HepG2 (cell line): Measurements from ENCODE around the gene NHERF2. TPM values are rescaled to one million over a fixed set of nuclear protein-coding genes. Genes with fewer than 3 reads are reported as not detected.

Source experiments
- DDIT3 ChIP-seq: sonication (generic); formaldehyde crosslinking; IDR thresholded peaks from 2 replicates; pipeline ENCODE4 v1.4.0; 2020; ENCODE audit warnings: mild to moderate bottlenecking, missing genetic modification reagents
- GATAD2A ChIP-seq: IDR thresholded peaks from 2 replicates; pipeline ENCODE4 v1.6.1; 2016
- GMEB2 ChIP-seq: IDR thresholded peaks from 2 replicates; pipeline ENCODE4 v1.6.1; 2016; ENCODE audit warnings: missing biosample characterization, missing genetic modification reagents, low read depth
- KDM1A ChIP-seq: IDR thresholded peaks from 2 replicates; pipeline ENCODE4 v1.6.1; 2016; ENCODE audit warnings: missing compliant biosample characterization
- KDM2A ChIP-seq: sonication (generic); formaldehyde crosslinking; IDR thresholded peaks from 2 replicates; pipeline ENCODE4 v1.4.0; 2020; ENCODE audit warnings: low read depth, missing genetic modification reagents, borderline replicate concordance
- NAIF1 ChIP-seq: sonication (generic); formaldehyde crosslinking; IDR thresholded peaks from 2 replicates; pipeline ENCODE4 v1.5.0; 2020; ENCODE audit warnings: mild to moderate bottlenecking, missing genetic modification reagents, borderline replicate concordance
- PHF20 ChIP-seq: sonication (generic); formaldehyde crosslinking; IDR thresholded peaks from 2 replicates; pipeline ENCODE4 v1.5.0; 2020; ENCODE audit warnings: mild to moderate bottlenecking, missing genetic modification reagents
- PRDM15 ChIP-seq: sonication (generic); formaldehyde crosslinking; IDR thresholded peaks from 2 replicates; pipeline ENCODE4 v1.4.0; 2020; ENCODE audit warnings: missing genetic modification reagents
- SOX5 ChIP-seq: IDR thresholded peaks from 2 replicates; pipeline ENCODE4 v1.6.1; 2016; ENCODE audit warnings: borderline replicate concordance
- TEAD3 ChIP-seq: optimal IDR thresholded peaks from 2 replicates; pipeline ENCODE3; 2016; ENCODE audit warnings: borderline replicate concordance
- THAP9 ChIP-seq: sonication (generic); formaldehyde crosslinking; IDR thresholded peaks from 2 replicates; pipeline ENCODE4; 2020; ENCODE audit warnings: missing genetic modification reagents, mild to moderate bottlenecking, borderline replicate concordance
- ZMAT3 ChIP-seq: sonication (generic); formaldehyde crosslinking; conservative IDR thresholded peaks from 2 replicates; pipeline ENCODE4 v1.7.0; 2021; ENCODE audit warnings: missing genetic modification reagents
- ZMYM2 ChIP-seq: sonication (generic); formaldehyde crosslinking; IDR thresholded peaks from 2 replicates; pipeline ENCODE4 v1.8.0; 2022; ENCODE audit warnings: mild to moderate bottlenecking, missing genetic modification reagents
- ZNF160 ChIP-seq: sonication (generic); formaldehyde crosslinking; IDR thresholded peaks from 2 replicates; pipeline ENCODE4 v1.8.0; 2022; ENCODE audit warnings: mild to moderate bottlenecking, inconsistent platforms, missing genetic modification reagents
- ZNF468 ChIP-seq: sonication (generic); formaldehyde crosslinking; IDR thresholded peaks from 2 replicates; pipeline ENCODE4 v1.8.0; 2022; ENCODE audit warnings: mild to moderate bottlenecking, moderate library complexity, missing genetic modification reagents
- ZNF710 ChIP-seq: sonication (generic); formaldehyde crosslinking; IDR thresholded peaks from 2 replicates; pipeline ENCODE4 v1.5.0; 2020; ENCODE audit warnings: mild to moderate bottlenecking, missing genetic modification reagents, borderline replicate concordance
- ZNF790 ChIP-seq: sonication (generic); formaldehyde crosslinking; IDR thresholded peaks from 2 replicates; pipeline ENCODE4 v1.8.0; 2022; ENCODE audit warnings: missing genetic modification reagents, mild to moderate bottlenecking, borderline replicate concordance
- ZSCAN22 ChIP-seq: sonication (generic); formaldehyde crosslinking; IDR thresholded peaks from 2 replicates; pipeline ENCODE4 v1.4.0; 2020; ENCODE audit warnings: mild to moderate bottlenecking, missing genetic modification reagents
- polyA plus RNA-seq, 8 experiments: library from polyadenylated mRNA; depleted of rRNA in 3 of 8; stranded (reverse) in 7 of 8; unstranded in 1 of 8; fragments of >200 nt; fragmentation: Illumina TruSeq in 4 of 8; extraction: Trizol in 4 of 8; gene quantifications; 2 replicates each; pipeline versions ENCODE4 v1.2.1 to v1.2.3, GENCODE V29; 2011 to 2016; ENCODE audit warnings: low read depth in 4 of 8, missing spikeins in 1 of 8, mixed read lengths in 1 of 8; ENCODE audit not compliant: insufficient read depth in 1 of 8
- total RNA-seq, 5 experiments: library from RNA; depleted of rRNA; stranded (reverse); fragments of >200 nt; fragmentation: Illumina TruSeq; extraction: Trizol; gene quantifications; 2 replicates each; pipeline ENCODE4 v1.2.3, GENCODE V29; 2016; ENCODE audit warnings: low read depth in 1 of 5

The NHERF2 gene
- total and polyA plus RNA-seq, 2 of the 13 experiments (the other 11 are each of a cell fraction or from before 2014, with no cell fraction given), result 23.7 to 39.3 TPM

- TF ChIP-seq ZMAT3, result 0 out of 2 replicates have a peak, but pooled peaks have one; percentile 6
- 0 out of 2 replicates have a peak, but pooled peaks have one; percentile 15 for TF ChIP-seq ZNF710 (CRISPR knock-in tag)
- TF ChIP-seq ZNF160 (CRISPR knock-in tag), result no peak
- TF ChIP-seq TEAD3, result peak; percentile 49
- peak; percentile 16; the same call in 1 of the 2 replicates for TF ChIP-seq ZNF790 (CRISPR knock-in tag)
- no peak for TF ChIP-seq SOX5 (CRISPR knock-in tag)
- TF ChIP-seq KDM2A (CRISPR knock-in tag), result peak; percentile 49
- TF ChIP-seq PHF20 (CRISPR knock-in tag), result no peak
- peak; percentile 49 for TF ChIP-seq GATAD2A
- TF ChIP-seq THAP9 (CRISPR knock-in tag), result peak; percentile 24; the same call in 1 of the 2 replicates
- TF ChIP-seq GMEB2 (CRISPR knock-in tag), result no peak
- no peak for TF ChIP-seq DDIT3
- TF ChIP-seq ZSCAN22 (CRISPR knock-in tag), result no peak
- TF ChIP-seq ZNF468, result peak; percentile 83; the same call in 1 of the 2 replicates
- no peak for TF ChIP-seq KDM1A (CRISPR knock-in tag)
- 0 out of 2 replicates have a peak, but pooled peaks have one; percentile 41 for TF ChIP-seq ZMYM2 (CRISPR knock-in tag)
- 0 out of 2 replicates have a peak, but pooled peaks have one; percentile 23 for TF ChIP-seq PRDM15 (CRISPR knock-in tag)
- no peak for TF ChIP-seq NAIF1
These were observed 615 bp downstream of the NHERF2 start (continued) for GRCh38 chr16:2027024-2028010.
